Stomach (tissue), 9 donors: ENCODE measurements around the gene LINC01488. TPM values are rescaled to one million over a fixed set of nuclear protein-coding genes. Genes with fewer than 3 reads are reported as not detected.
A peak's percentile ranks its signal among the peaks of the same experiment; 100 is the strongest.

Source experiments
- DNase-seq, 2 donors: peaks; one replicate each; pipeline versions ENCODE4 v3.0.0 to v3.0.0-alpha.2; 2013 to 2019
- H3K27ac ChIP-seq, 5 donors: fragments of 200-600 bp in 4 of 5; sonication (generic) in 4 of 5; one replicate each; pipeline ENCODE4 v1.5.1; 2013 to 2019; ENCODE audit warnings: mild to moderate bottlenecking in 1 of 5, moderate library complexity in 1 of 5
- H3K27me3 ChIP-seq, 3 donors: fragments of 200-600 bp; sonication (generic); one replicate each; pipeline ENCODE4 v1.5.1; 2017 to 2019; ENCODE audit warnings: mixed run types in 1 of 3
- H3K36me3 ChIP-seq, 4 donors: fragments of 200-600 bp; sonication (generic); 1 replicate in 3 of 4; 2 replicates in 1 of 4; pipeline ENCODE4 v1.5.1; 2016 to 2019
- H3K4me1 ChIP-seq, 4 donors: fragments of 200-600 bp; sonication (generic); one replicate each; pipeline ENCODE4 v1.5.1; 2016 to 2019
- H3K4me3 ChIP-seq, 4 donors: fragments of 200-600 bp; sonication (generic) in 3 of 4; one replicate each; pipeline ENCODE4 v1.5.1; 2016 to 2019; ENCODE audit warnings: mild to moderate bottlenecking in 1 of 4
- H3K9me3 ChIP-seq, 4 donors: fragments of 200-600 bp; sonication (generic); one replicate each; pipeline ENCODE4 v1.5.1; 2016 to 2019
- CTCF ChIP-seq, 7 experiments: fragments of 450-650 bp in 4 of 7; fragments of 200-600 bp in 3 of 7; sonication (generic) in 3 of 7; IDR thresholded peaks; one replicate each; pipeline ENCODE4 v1.5.1; 2016 to 2019; ENCODE audit warnings: antibody characterized with exemption in 7 of 7, control low read depth in 2 of 7, mild to moderate bottlenecking in 1 of 7
- EP300 ChIP-seq: sonication (generic); formaldehyde crosslinking; IDR thresholded peaks from one replicate; pipeline ENCODE4 v1.6.1; 2017; ENCODE audit warnings: antibody characterized with exemption
- POLR2A ChIP-seq, 4 donors: fragments of 450-650 bp; IDR thresholded peaks; one replicate each; pipeline ENCODE4 v1.6.1; 2016; ENCODE audit warnings: antibody characterized with exemption in 4 of 4, control low read depth in 2 of 4, mild to moderate bottlenecking in 1 of 4, moderate library complexity in 1 of 4
- POLR2AphosphoS5 ChIP-seq, 3 donors: sonication (generic); formaldehyde crosslinking; IDR thresholded peaks; one replicate each; pipeline ENCODE4 v1.6.1; 2016; ENCODE audit warnings: antibody characterized with exemption in 3 of 3
- WGBS, 5 donors: extraction: QIAGEN DNeasy Blood & Tissue Kit in 3 of 5; methylation state at CpG; one replicate each; pipeline versions ENCODE4 v1.1.5 to v1.1.7; 2013 to 2018; 5-methylcytosine and 5-hydroxymethylcytosine counted together
- intact Hi-C: fragments of 100-400 bp; cut with DNase I; formaldehyde crosslinking; loops from one replicate; pipeline ENCODE4 v1.15.1; 2023; ENCODE audit warnings: low total_unique reads
- polyA plus RNA-seq, 3 donors: library from polyadenylated mRNA; stranded (reverse); fragments of 200-250 nt; gene quantifications; one replicate each; pipeline ENCODE4 v1.2.3, GENCODE V29; 2013
- total RNA-seq, 5 donors: library from RNA; depleted of rRNA; stranded (reverse); fragments of >200 nt; gene quantifications; one replicate each; pipeline versions ENCODE4 v1.1.0 to v1.2.3, GENCODE V29; 2014 to 2016
- donor health status: healthy with polysubstance abuse.
- donor health status: Bipolar disorder and iron deficiency.
- donor health status: healthy.

Gene LINC01488
- total and polyA plus RNA-seq, 8 donors, result not detected

- no peaks in the 10 kb centered on the region for H3K36me3 ChIP-seq
- H3K4me1 ChIP-seq, result no peaks in the 10 kb centered on the region
- WGBS, 5 donors, result 80 to 90% (median 84%) methylated on average over 11 to 14 of the region's 14 CpGs
- no peak for TF ChIP-seq CTCF (IDR thresholded peaks at IDR 0.05)
- TF ChIP-seq POLR2A (IDR thresholded peaks at IDR 0.05), result no peak
- no peak for TF ChIP-seq POLR2AphosphoS5 (IDR thresholded peaks at IDR 0.05)
- TF ChIP-seq EP300, result no peak
- intact Hi-C loops, result no loop called here
- H3K4me3 ChIP-seq, result no peak overlapping the region
- DNase-seq, result no peak
- H3K27me3 ChIP-seq, result peaks cover 0 to 5% (median 0%) of the 10 kb centered on the region in 3 donors
- no peak overlapping the region for H3K27ac ChIP-seq
- no peaks in the 10 kb centered on the region for H3K9me3 ChIP-seq
Observed at GRCh38 chr11:69510471-69511357, 29.3 kb downstream of the LINC01488 start.

- peak in 1 of 2 donors; percentile 44 for DNase-seq
- intact Hi-C loops, result no loop called here
- Histone ChIP-seq H3K36me3 (no peaks in the 10 kb centered on the region), H3K4me3 (no peak overlapping the region), H3K27ac (no peak overlapping the region), H3K27me3 (peaks cover 0 to 5% (median 0%) of the 10 kb centered on the region in 3 donors), H3K9me3 (peaks cover 0 to 2% (median under 1%) of the 10 kb centered on the region in 4 donors), H3K4me1 (no peaks in the 10 kb centered on the region)
- WGBS, 5 donors, result 83 to 92% (median 86%) methylated on average over 21 of the region's 21 CpGs
- TF ChIP-seq POLR2AphosphoS5 (IDR thresholded peaks at IDR 0.05) (no peak), CTCF (IDR thresholded peaks at IDR 0.05) (no peak), POLR2A (IDR thresholded peaks at IDR 0.05) (no peak), EP300 (no peak)
Observed at GRCh38 chr11:69511358-69512055, 30.0 kb downstream of the LINC01488 start.

GRCh38 chr11:69512136-69512535 is 30.7 kb downstream of the LINC01488 start:
- Histone ChIP-seq H3K36me3 (no peaks in the 10 kb centered on the region), H3K4me3 (no peak overlapping the region), H3K9me3 (peaks cover 0 to 8% (median 4%) of the 10 kb centered on the region in 4 donors), H3K27me3 (peaks cover 0 to 5% (median 0%) of the 10 kb centered on the region in 3 donors), H3K27ac (no peak overlapping the region), H3K4me1 (no peaks in the 10 kb centered on the region)
- TF ChIP-seq CTCF (IDR thresholded peaks at IDR 0.05) (no peak), POLR2A (IDR thresholded peaks at IDR 0.05) (no peak), POLR2AphosphoS5 (IDR thresholded peaks at IDR 0.05) (no peak), EP300 (no peak)
- intact Hi-C loops, result no loop called here
- DNase-seq, result no peak
- WGBS, 5 donors, result 84 to 97% (median 94%) methylated on average over 5 to 8 of the region's 8 CpGs

GRCh38 chr11:69512790-69513189 is 31.3 kb downstream of the LINC01488 start:
- Histone ChIP-seq H3K36me3 (no peaks in the 10 kb centered on the region), H3K9me3 (peaks cover 0 to 9% (median 4%) of the 10 kb centered on the region in 4 donors), H3K27me3 (peaks cover 0 to 5% (median 0%) of the 10 kb centered on the region in 3 donors), H3K27ac (no peak overlapping the region), H3K4me1 (no peaks in the 10 kb centered on the region), H3K4me3 (no peak overlapping the region)
- TF ChIP-seq CTCF (IDR thresholded peaks at IDR 0.05) (no peak), POLR2A (IDR thresholded peaks at IDR 0.05) (no peak), POLR2AphosphoS5 (IDR thresholded peaks at IDR 0.05) (no peak), EP300 (no peak)
- 78 to 91% (median 86%) methylated on average over 15 to 16 of the region's 16 CpGs for WGBS, 5 donors
- DNase-seq, result no peak
- intact Hi-C loops, result no loop called here
